ENCODE data around the gene RELL2.

RELL2 gene

GRCh38 chr5:141649972-141650371 lies 13.2 kb downstream of the RELL2 start:
- DNase-seq (ENCODE audit: low read depth): no peak

GRCh38 chr5:141650851-141651727 lies 14.3 kb downstream of the RELL2 start, which contains the start of gene FCHSD1:
Gene FCHSD1 (minus strand): TSS chr5:141651418. CDS start chr5:141651368, 50 bp downstream.
- DNase-seq (ENCODE audit: low read depth): peak; percentile 80

- DNase-seq (ENCODE audit: low read depth): no peak
These were observed 14.9 kb downstream of the RELL2 start for GRCh38 chr5:141651728-141652105.

- peak; percentile 88 for DNase-seq (ENCODE audit: low read depth)
These were observed 17.5 kb downstream of the RELL2 start for GRCh38 chr5:141654298-141654697.

GRCh38 chr5:141655020-141655419 lies 18.2 kb downstream of the RELL2 start:
- DNase-seq (ENCODE audit: low read depth): no peak

- no peak for DNase-seq (ENCODE audit: low read depth)
These were observed 19.6 kb downstream of the RELL2 start for GRCh38 chr5:141656396-141656795.

GRCh38 chr5:141657404-141657803 lies 20.6 kb downstream of the RELL2 start:
- no peak for DNase-seq (ENCODE audit: low read depth)

GRCh38 chr5:141657937-141658545 lies 21.2 kb downstream of the RELL2 start:
- DNase-seq (ENCODE audit: low read depth): peak; percentile 98

- DNase-seq (ENCODE audit: low read depth): no peak
These were observed 25.2 kb downstream of the RELL2 start for GRCh38 chr5:141662028-141662427.

GRCh38 chr5:141663506-141663905 lies 26.7 kb downstream of the RELL2 start:
- DNase-seq (ENCODE audit: low read depth): no peak

GRCh38 chr5:141664733-141665461 lies 28.1 kb downstream of the RELL2 start:
- DNase-seq (ENCODE audit: low read depth): peak; percentile 59

- no peak for DNase-seq (ENCODE audit: low read depth)
These were observed 29.5 kb downstream of the RELL2 start for GRCh38 chr5:141665995-141666940.

GRCh38 chr5:141668601-141669265 lies 31.9 kb downstream of the RELL2 start:
- DNase-seq (ENCODE audit: low read depth): no peak

- no peak for DNase-seq (ENCODE audit: low read depth)
These were observed 32.7 kb downstream of the RELL2 start for GRCh38 chr5:141669520-141669919.

- DNase-seq (ENCODE audit: low read depth): no peak
These were observed 35.5 kb downstream of the RELL2 start for GRCh38 chr5:141672071-141672840.

GRCh38 chr5:141672841-141673813 lies 36.3 kb downstream of the RELL2 start:
- no peak for DNase-seq (ENCODE audit: low read depth)

GRCh38 chr5:141674747-141675146 lies 38.0 kb downstream of the RELL2 start:
- DNase-seq (ENCODE audit: low read depth): no peak

- DNase-seq (ENCODE audit: low read depth): no peak
These were observed 38.9 kb downstream of the RELL2 start for GRCh38 chr5:141675672-141676071.

GRCh38 chr5:141677415-141677814 lies 40.6 kb downstream of the RELL2 start:
- no peak for DNase-seq (ENCODE audit: low read depth)

Data from iris pigment epithelial cell (primary cell).